GM21786 (cell line): Measurements from ENCODE around the gene TMEM52B.

Source experiments
- ATAC-seq: cut with Tn5 transposase; IDR thresholded peaks from one replicate; pipeline ENCODE4 v1.9.1; 2021; ENCODE audit not compliant: unreplicated experiment

The TMEM52B gene

DNA sequence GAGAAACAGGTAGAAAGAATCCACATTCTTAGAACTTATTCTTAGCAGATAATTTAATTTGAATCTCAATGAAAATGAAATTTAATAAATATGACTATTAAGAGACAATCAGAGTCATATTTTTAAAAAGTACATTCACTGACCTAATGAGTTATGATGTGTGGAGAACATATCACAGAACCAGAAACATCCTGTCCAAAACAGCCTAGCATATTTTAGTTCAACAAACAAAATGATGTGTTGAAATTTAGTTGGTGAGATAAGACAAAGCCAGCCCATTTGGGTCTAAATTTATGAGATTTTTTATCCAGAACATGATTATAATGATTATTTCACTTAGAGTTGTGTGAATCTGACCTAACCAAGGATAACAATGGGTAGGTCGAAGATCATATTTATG is 59.7 kb downstream of the TMEM52B start:
- no peak for ATAC-seq

DNA sequence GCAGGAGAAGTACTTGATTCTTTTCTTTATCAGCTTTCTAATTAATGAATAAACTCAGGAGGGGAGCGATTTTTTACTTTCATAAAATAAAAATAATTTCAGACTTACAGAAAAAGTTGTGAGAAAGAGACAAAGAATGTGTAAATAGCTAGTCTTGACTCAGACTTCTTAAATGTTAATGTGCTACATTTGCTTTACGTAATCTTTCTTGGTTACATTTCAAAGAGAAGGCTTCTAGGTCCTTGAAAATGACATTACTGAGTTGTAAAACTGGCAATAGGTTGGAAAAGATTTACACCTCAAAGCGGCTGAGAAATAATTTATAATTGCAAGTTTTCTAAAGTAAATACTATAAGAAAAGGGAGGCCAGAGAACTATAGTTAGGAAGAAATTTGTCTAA is 62.5 kb downstream of the TMEM52B start:
- no peak for ATAC-seq
